ENCODE results near the gene ACTN1.

Gene ACTN1

DNA sequence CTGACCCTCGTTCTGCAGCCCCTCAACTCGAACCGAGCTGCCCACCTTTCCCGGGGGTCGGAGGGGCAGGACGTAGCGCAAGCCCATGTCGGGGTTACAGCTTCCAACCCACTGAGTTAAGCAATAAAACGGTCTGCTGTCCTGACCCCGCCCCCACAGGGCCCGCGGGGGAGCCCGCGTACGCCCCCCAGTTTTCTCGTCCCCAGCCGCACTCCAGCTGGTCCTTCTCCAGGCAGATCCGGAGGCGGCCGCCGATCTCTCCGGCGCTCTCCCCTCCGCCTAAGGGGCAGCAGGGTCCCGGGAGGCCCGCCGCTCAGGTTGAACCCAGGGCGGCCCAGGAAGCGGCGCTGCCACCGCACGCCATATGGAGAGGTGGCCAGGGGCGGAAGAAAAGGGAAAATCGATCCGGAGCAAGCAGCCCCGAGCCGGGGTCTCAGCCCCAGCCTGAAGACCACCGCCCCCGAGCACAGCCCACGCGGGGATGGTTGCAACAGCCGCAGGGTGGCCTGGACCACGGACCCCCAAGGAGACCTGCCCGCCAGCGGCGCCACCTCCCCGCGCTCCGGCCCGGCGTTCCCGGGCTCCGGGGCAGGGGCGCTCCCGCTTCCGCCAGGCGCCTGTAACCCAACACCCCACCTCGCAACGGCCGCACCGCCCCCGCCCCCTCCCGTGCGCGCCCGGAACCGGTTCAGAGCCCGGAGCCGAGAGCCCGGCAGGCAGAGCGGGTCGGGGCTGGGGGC, 760 bp downstream of the ACTN1 start:
- Histone ChIP-seq H3K79me1 (ENCODE audit: low read length) (peaks cover 39% of the 10 kb centered on the region), H4K8ac (ENCODE audit: low read depth, low read length) (peak overlapping the region; percentile 79), H3K23ac (ENCODE audit: low read length) (peak overlapping the region; percentile 10), H4K12ac (ENCODE audit: low read depth, low read length) (peak overlapping the region; percentile 76), H3K4me3 (ENCODE audit: low read depth, low read length) (peak overlapping the region; percentile 97), H4K91ac (ENCODE audit: low read depth, low read length) (peak overlapping the region; percentile 93), H3K27me3 (ENCODE audit: insufficient read depth, low read length) (no peaks in the 10 kb centered on the region), H3K9ac (ENCODE audit: low read length) (peak overlapping the region; percentile 95), H2BK12ac (ENCODE audit: low read length) (peak overlapping the region; percentile 4), H3K14ac (ENCODE audit: low read length) (peak overlapping the region; percentile 79), H3K9me3 (ENCODE audit: insufficient read depth, low read depth, low read length) (no peaks in the 10 kb centered on the region), H2BK120ac (ENCODE audit: insufficient read depth, low read length, poor library complexity) (peak overlapping the region; percentile 57), H2AFZ (ENCODE audit: insufficient read depth, low read length, poor library complexity) (peak overlapping the region; percentile 49), H2BK5ac (ENCODE audit: low read depth, low read length, poor library complexity) (peak overlapping the region; percentile 86), H3K27ac (ENCODE audit: low read depth, low read length) (peak overlapping the region; percentile 97), H2AK5ac (ENCODE audit: low read length) (peak overlapping the region; percentile 14), H3K4ac (ENCODE audit: low read depth, low read length) (peak overlapping the region; percentile 85), H3K79me2 (ENCODE audit: control insufficient read depth, insufficient read depth, low read length, poor library complexity) (peaks cover 53% of the 10 kb centered on the region), H3K4me2 (ENCODE audit: low read length) (peak overlapping the region; percentile 59), H3K4me1 (ENCODE audit: control insufficient read depth in 1 of 2, insufficient read depth in 2 of 2, low read length in 2 of 2) (peaks cover 46 to 48% of the 10 kb centered on the region in 2 experiments), H3K36me3 (ENCODE audit: control insufficient read depth in 1 of 2, insufficient read depth in 2 of 2, low read length in 2 of 2) (peaks cover 25 to 31% of the 10 kb centered on the region in 2 experiments), H3K18ac (ENCODE audit: low read length) (peak overlapping the region; percentile 73)
- WGBS (ENCODE audit: extremely low coverage, insufficient coverage, insufficient read length): no CpG with 5 or more reads among the region's 72 CpGs
- peak; percentile 18 to 43 for DNase-seq

DNA sequence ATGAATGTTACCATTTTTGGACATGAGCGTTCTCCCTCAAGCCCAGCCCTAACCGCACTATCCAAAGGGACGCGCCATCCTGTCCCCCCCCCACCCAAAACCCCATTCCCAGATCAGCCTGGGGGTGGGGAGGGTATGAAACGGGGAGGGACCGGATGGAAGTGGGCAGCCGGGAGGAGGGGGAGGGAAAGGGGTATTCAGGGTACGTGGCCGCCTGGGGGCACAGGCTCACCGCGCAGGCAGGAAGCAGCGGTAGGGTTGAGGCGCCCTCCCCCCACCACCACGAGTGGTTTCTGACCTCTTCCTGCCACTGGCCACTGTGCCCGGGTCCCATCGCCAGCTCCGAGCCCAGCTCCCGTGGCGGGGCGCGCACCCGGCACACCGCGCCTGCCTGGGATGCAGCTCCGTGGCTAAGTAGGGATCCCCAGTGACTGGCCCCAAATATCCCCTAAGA, 1.4 kb downstream of the ACTN1 start:
- WGBS (ENCODE audit: extremely low coverage, insufficient coverage, insufficient read length): no CpG with 5 or more reads among the region's 25 CpGs
- Histone ChIP-seq H3K4me2 (ENCODE audit: low read length) (peak overlapping the region; percentile 59), H3K14ac (ENCODE audit: low read length) (peak overlapping the region; percentile 79), H2BK120ac (ENCODE audit: insufficient read depth, low read length, poor library complexity) (peak overlapping the region; percentile 57), H4K8ac (ENCODE audit: low read depth, low read length) (peak overlapping the region; percentile 79), H2AFZ (ENCODE audit: insufficient read depth, low read length, poor library complexity) (peak overlapping the region; percentile 13), H3K27ac (ENCODE audit: low read depth, low read length) (peak overlapping the region; percentile 97), H3K4me3 (ENCODE audit: low read depth, low read length) (peak overlapping the region; percentile 97), H3K9ac (ENCODE audit: low read length) (peak overlapping the region; percentile 95), H3K4me1 (ENCODE audit: control insufficient read depth in 1 of 2, insufficient read depth in 2 of 2, low read length in 2 of 2) (peaks cover 46 to 51% of the 10 kb centered on the region in 2 experiments), H2BK12ac (ENCODE audit: low read length) (peak overlapping the region; percentile 4), H3K4ac (ENCODE audit: low read depth, low read length) (peak overlapping the region; percentile 85), H4K91ac (ENCODE audit: low read depth, low read length) (peak overlapping the region; percentile 93), H3K9me3 (ENCODE audit: insufficient read depth, low read depth, low read length) (no peaks in the 10 kb centered on the region), H2AK5ac (ENCODE audit: low read length) (peak overlapping the region; percentile 11), H3K27me3 (ENCODE audit: insufficient read depth, low read length) (no peaks in the 10 kb centered on the region), H3K79me1 (ENCODE audit: low read length) (peaks cover 39% of the 10 kb centered on the region), H3K79me2 (ENCODE audit: control insufficient read depth, insufficient read depth, low read length, poor library complexity) (peaks cover 59% of the 10 kb centered on the region), H3K23ac (ENCODE audit: low read length) (peak overlapping the region; percentile 10), H4K12ac (ENCODE audit: low read depth, low read length) (peak overlapping the region; percentile 76), H2BK5ac (ENCODE audit: low read depth, low read length, poor library complexity) (peak overlapping the region; percentile 86), H3K18ac (ENCODE audit: low read length) (peak overlapping the region; percentile 73), H3K36me3 (ENCODE audit: control insufficient read depth in 1 of 2, insufficient read depth in 2 of 2, low read length in 2 of 2) (peaks cover 31 to 37% of the 10 kb centered on the region in 2 experiments)
- DNase-seq: peak; percentile 25 to 35

DNA sequence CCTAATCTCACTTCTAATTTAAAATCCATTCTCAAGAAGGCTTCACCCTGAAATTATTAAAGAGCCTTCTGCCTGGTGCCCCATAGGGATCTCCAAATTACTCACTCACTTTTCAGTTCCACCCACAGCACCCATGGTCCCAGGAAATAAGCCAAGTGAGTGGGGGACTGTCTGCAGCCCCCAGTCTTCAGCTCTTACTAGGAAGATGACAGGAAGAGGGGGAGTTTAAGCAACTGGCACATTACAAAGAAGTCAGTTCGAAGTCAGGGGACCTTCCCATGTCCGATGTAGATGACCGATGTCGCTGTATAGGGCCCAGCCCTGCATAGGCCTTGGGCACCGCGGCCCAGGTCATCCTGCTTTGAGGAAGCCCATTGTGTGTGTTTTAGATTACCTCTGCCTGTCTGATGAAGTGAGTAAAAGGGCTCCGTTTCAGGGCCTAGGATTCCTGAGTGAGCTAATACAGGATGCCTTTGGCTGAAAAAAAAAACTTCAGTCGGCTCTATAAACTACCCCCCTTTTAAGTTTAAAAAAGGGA, 1.9 kb downstream of the ACTN1 start:
- peak overlapping the region; percentile 89 for H4K91ac ChIP-seq (ENCODE audit: low read depth, low read length)
- peak overlapping the region; percentile 85 for H3K14ac ChIP-seq (ENCODE audit: low read length)
- peak overlapping the region; percentile 63 for H4K12ac ChIP-seq (ENCODE audit: low read depth, low read length)
- H4K8ac ChIP-seq (ENCODE audit: low read depth, low read length): peak overlapping the region; percentile 64
- peak overlapping the region; percentile 61 for H3K4me3 ChIP-seq (ENCODE audit: low read depth, low read length)
- H2BK120ac ChIP-seq (ENCODE audit: insufficient read depth, low read length, poor library complexity): peak overlapping the region; percentile 48
- no peaks in the 10 kb centered on the region for H3K27me3 ChIP-seq (ENCODE audit: insufficient read depth, low read length)
- H3K27ac ChIP-seq (ENCODE audit: low read depth, low read length): peak overlapping the region; percentile 97
- peak overlapping the region; percentile 68 for H3K9ac ChIP-seq (ENCODE audit: low read length)
- peak in 1 of 2 donors; percentile 54 for DNase-seq
- no CpG with 5 or more reads among the region's 8 CpGs for WGBS (ENCODE audit: extremely low coverage, insufficient coverage, insufficient read length)
- peak overlapping the region; percentile 59 for H3K4me2 ChIP-seq (ENCODE audit: low read length)
- peak overlapping the region; percentile 87 for H3K18ac ChIP-seq (ENCODE audit: low read length)
- peak overlapping the region; percentile 91 for H3K4ac ChIP-seq (ENCODE audit: low read depth, low read length)
- no peaks in the 10 kb centered on the region for H3K9me3 ChIP-seq (ENCODE audit: insufficient read depth, low read depth, low read length)
- H3K79me2 ChIP-seq (ENCODE audit: control insufficient read depth, insufficient read depth, low read length, poor library complexity): peaks cover 62% of the 10 kb centered on the region
- peaks cover 45 to 49% of the 10 kb centered on the region in 2 experiments for H3K4me1 ChIP-seq (ENCODE audit: control insufficient read depth in 1 of 2, insufficient read depth in 2 of 2, low read length in 2 of 2)
- peak overlapping the region; percentile 76 for H2AK5ac ChIP-seq (ENCODE audit: low read length)
- peak overlapping the region; percentile 27 for H2BK12ac ChIP-seq (ENCODE audit: low read length)
- peak overlapping the region; percentile 92 for H2BK5ac ChIP-seq (ENCODE audit: low read depth, low read length, poor library complexity)
- peaks cover 34 to 40% of the 10 kb centered on the region in 2 experiments for H3K36me3 ChIP-seq (ENCODE audit: control insufficient read depth in 1 of 2, insufficient read depth in 2 of 2, low read length in 2 of 2)
- H2AFZ ChIP-seq (ENCODE audit: insufficient read depth, low read length, poor library complexity): peak overlapping the region; percentile 41
- peaks cover 38% of the 10 kb centered on the region for H3K79me1 ChIP-seq (ENCODE audit: low read length)
- H3K23ac ChIP-seq (ENCODE audit: low read length): no peak overlapping the region

DNA sequence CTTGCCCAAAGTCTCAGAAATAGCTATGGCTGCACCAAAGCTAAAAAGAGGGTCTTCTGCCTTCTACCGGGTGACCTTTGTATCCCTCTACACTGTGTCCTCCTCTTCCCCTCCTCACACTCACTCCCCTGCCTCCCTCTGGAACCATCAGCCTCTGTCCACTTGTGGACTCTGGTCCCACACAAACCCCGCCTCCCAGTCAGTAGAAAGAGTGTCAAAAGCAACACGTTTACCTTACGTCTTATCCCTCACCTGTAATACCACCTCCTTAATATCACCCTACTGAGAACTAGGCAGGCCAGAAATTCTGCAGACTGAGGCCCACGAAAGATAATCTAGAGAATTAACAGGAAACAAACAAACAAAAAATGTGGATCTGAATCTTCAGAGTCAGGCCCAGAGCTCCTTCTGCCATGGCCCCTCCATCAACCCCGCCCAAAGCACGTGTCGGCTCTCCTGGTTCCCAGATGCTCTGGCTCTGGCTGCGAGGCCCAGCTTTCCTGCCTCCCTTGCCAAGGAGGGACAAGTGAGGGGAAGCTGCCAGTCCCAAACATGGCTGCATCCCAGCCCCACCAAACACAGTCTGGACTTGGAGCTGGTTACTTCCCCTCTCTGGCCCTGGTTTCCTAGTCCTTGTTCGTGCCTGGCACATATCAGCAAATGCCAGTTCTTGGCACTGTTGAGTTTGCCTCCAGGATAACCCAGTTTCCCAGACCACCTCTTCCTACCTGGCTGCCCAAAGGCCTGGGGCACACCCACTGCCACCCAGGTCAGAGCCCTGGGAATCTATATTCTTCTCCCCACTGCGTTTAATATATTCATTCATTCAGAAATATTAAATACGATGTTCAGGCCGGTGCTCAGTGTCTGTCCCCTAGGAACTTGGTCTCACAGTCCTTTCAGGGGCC, 2.7 kb downstream of the ACTN1 start:
- H3K79me1 ChIP-seq (ENCODE audit: low read length): peaks cover 35% of the 10 kb centered on the region
- H3K36me3 ChIP-seq (ENCODE audit: control insufficient read depth in 1 of 2, insufficient read depth in 2 of 2, low read length in 2 of 2): peaks cover 39 to 48% of the 10 kb centered on the region in 2 experiments
- H3K4me1 ChIP-seq (ENCODE audit: control insufficient read depth in 1 of 2, insufficient read depth in 2 of 2, low read length in 2 of 2): peaks cover 43 to 52% of the 10 kb centered on the region in 2 experiments
- no peaks in the 10 kb centered on the region for H3K9me3 ChIP-seq (ENCODE audit: insufficient read depth, low read depth, low read length)
- peak overlapping the region; percentile 24 for H2AK5ac ChIP-seq (ENCODE audit: low read length)
- peaks cover 69% of the 10 kb centered on the region for H3K79me2 ChIP-seq (ENCODE audit: control insufficient read depth, insufficient read depth, low read length, poor library complexity)
- H3K4me2 ChIP-seq (ENCODE audit: low read length): peak overlapping the region; percentile 59
- no peak overlapping the region for H2AFZ ChIP-seq (ENCODE audit: insufficient read depth, low read length, poor library complexity)
- H2BK12ac ChIP-seq (ENCODE audit: low read length): peak overlapping the region; percentile 4
- peak overlapping the region; percentile 92 for H2BK5ac ChIP-seq (ENCODE audit: low read depth, low read length, poor library complexity)
- H3K23ac ChIP-seq (ENCODE audit: low read length): no peak overlapping the region
- H4K91ac ChIP-seq (ENCODE audit: low read depth, low read length): peak overlapping the region; percentile 89
- peak overlapping the region; percentile 13 for H3K4me3 ChIP-seq (ENCODE audit: low read depth, low read length)
- WGBS (ENCODE audit: extremely low coverage, insufficient coverage, insufficient read length): no CpG with 5 or more reads among the region's 13 CpGs
- peak overlapping the region; percentile 45 for H3K14ac ChIP-seq (ENCODE audit: low read length)
- peak overlapping the region; percentile 54 for H2BK120ac ChIP-seq (ENCODE audit: insufficient read depth, low read length, poor library complexity)
- peak overlapping the region; percentile 33 for H4K8ac ChIP-seq (ENCODE audit: low read depth, low read length)
- H3K9ac ChIP-seq (ENCODE audit: low read length): peak overlapping the region; percentile 63
- peak overlapping the region; percentile 36 for H3K18ac ChIP-seq (ENCODE audit: low read length)
- H3K27me3 ChIP-seq (ENCODE audit: insufficient read depth, low read length): no peaks in the 10 kb centered on the region
- H3K4ac ChIP-seq (ENCODE audit: low read depth, low read length): peak overlapping the region; percentile 91
- H4K12ac ChIP-seq (ENCODE audit: low read depth, low read length): no peak overlapping the region
- DNase-seq: no peak
- peak overlapping the region; percentile 97 for H3K27ac ChIP-seq (ENCODE audit: low read depth, low read length)
